GM19193 (cell line): ENCODE data around the gene CDH4.

Experiments used
- POLR2A ChIP-seq: IDR thresholded peaks from 4 replicates; pipeline ENCODE4 v1.6.1; 2011; ENCODE audit not compliant: insufficient read depth, insufficient read length; ENCODE audit errors: extremely low read depth

CDH4 gene

GRCh38 chr20:61290721-61291120, 38.7 kb downstream of the CDH4 start:
- no peak for TF ChIP-seq POLR2A

GRCh38 chr20:61291166-61291829, 39.2 kb downstream of the CDH4 start:
- no peak for TF ChIP-seq POLR2A

GRCh38 chr20:61292391-61292790, 40.3 kb downstream of the CDH4 start:
- no peak for TF ChIP-seq POLR2A

GRCh38 chr20:61292821-61293612, 41.0 kb downstream of the CDH4 start:
- no peak for TF ChIP-seq POLR2A

- no peak for TF ChIP-seq POLR2A
Observed at GRCh38 chr20:61293951-61294350, 41.9 kb downstream of the CDH4 start.

GRCh38 chr20:61295249-61295648, 43.2 kb downstream of the CDH4 start:
- no peak for TF ChIP-seq POLR2A

- no peak for TF ChIP-seq POLR2A
Observed at GRCh38 chr20:61295682-61296628, 43.9 kb downstream of the CDH4 start.

GRCh38 chr20:61296629-61297019, 44.6 kb downstream of the CDH4 start:
- TF ChIP-seq POLR2A: no peak

- TF ChIP-seq POLR2A: no peak
Observed at GRCh38 chr20:61297491-61297890, 45.4 kb downstream of the CDH4 start.

- TF ChIP-seq POLR2A: no peak
Observed at GRCh38 chr20:61297986-61298385, 45.9 kb downstream of the CDH4 start.

GRCh38 chr20:61298661-61299060, 46.6 kb downstream of the CDH4 start:
- no peak for TF ChIP-seq POLR2A

- TF ChIP-seq POLR2A: no peak
Observed at GRCh38 chr20:61299104-61299503, 47.0 kb downstream of the CDH4 start.

- TF ChIP-seq POLR2A: no peak
Observed at GRCh38 chr20:61299618-61300017, 47.6 kb downstream of the CDH4 start.

GRCh38 chr20:61300293-61300692, 48.2 kb downstream of the CDH4 start:
- no peak for TF ChIP-seq POLR2A

- TF ChIP-seq POLR2A: no peak
Observed at GRCh38 chr20:61300709-61301108, 48.6 kb downstream of the CDH4 start.
